Measurements from ENCODE around the gene DCAF11. TPM values are rescaled to one million over a fixed set of nuclear protein-coding genes. Genes with fewer than 3 reads are reported as not detected.

The DCAF11 gene
- total and polyA plus RNA-seq, 2 of the 8 experiments (the other 6 are each of a cell fraction or from before 2014, with no cell fraction given), result 60.4 to 63.6 TPM

- no peak overlapping the region for H3K4ac ChIP-seq (replicated peaks; ENCODE audit: insufficient read length, low read depth, low read length)
- CTCF ChIA-PET (ENCODE audit: partially characterized antibody), result interaction anchor here (0.7 to 12.2 kb wide), 7 partner anchors 9 to 58 kb away, joined by 3 to 160 read pairs (median 6); partner anchors contain the start of genes IRF9 and PCK2
- H4K5ac ChIP-seq (ENCODE audit: insufficient read length, low read depth, low read length), result no peak overlapping the region
- 98% methylated on average over 7 of the region's 7 CpGs; no CpG with 5 or more reads in 1 of the 2 experiments for WGBS, 2 experiments (ENCODE audit: extremely low coverage in 1 of 2, insufficient coverage in 1 of 2, insufficient read length in 1 of 2, insufficient replicate concordance in 2 of 2, low coverage in 1 of 2, low lambda C conversion rate in 2 of 2, missing lambda C conversion rate in 1 of 2)
- no peak for TF ChIP-seq RAD21 (IDR thresholded peaks at IDR 0.05 in 1 of 2, conservative IDR thresholded peaks at IDR 0.05 in 1 of 2; ENCODE audit: low read depth in 2 of 2, low read length in 2 of 2)
- no peak for TF ChIP-seq SUZ12 (IDR thresholded peaks at IDR 0.05; ENCODE audit: low read length)
- no peak for TF ChIP-seq NANOG (IDR thresholded peaks at IDR 0.05; ENCODE audit: insufficient read depth, low read depth, low read length, poor library complexity, severe bottlenecking)
- no peak; the same call in 1 of the 2 replicates for TF ChIP-seq POLR2AphosphoS5 (IDR thresholded peaks at IDR 0.05; ENCODE audit: low read depth, low read length)
- no peak for TF ChIP-seq BCL11A (IDR thresholded peaks at IDR 0.05; ENCODE audit: low read depth in 2 of 2, low read length in 2 of 2)
- TF ChIP-seq FOSL1 (IDR thresholded peaks at IDR 0.05; ENCODE audit: insufficient read depth, low read depth, low read length), result no peak
- TF ChIP-seq SP4 (IDR thresholded peaks at IDR 0.05; ENCODE audit: low read length), result no peak
- H2BK12ac ChIP-seq (ENCODE audit: low read depth, low read length), result no peak overlapping the region
- H3K56ac ChIP-seq (replicated peaks; ENCODE audit: insufficient read length, low read depth, low read length), result no peak overlapping the region
- no peak overlapping the region for H2BK5ac ChIP-seq (ENCODE audit: low read depth, low read length)
- H4K20me1 ChIP-seq (replicated peaks in 1 of 2; ENCODE audit: control insufficient read depth in 1 of 2, insufficient read depth in 2 of 2, low read length in 2 of 2), result peaks cover 4 to 8% of the 10 kb centered on the region in 2 experiments
- H3K27ac ChIP-seq (ENCODE audit: low read depth, low read length), result no peak overlapping the region
- no peaks in the 10 kb centered on the region for H3K4me1 ChIP-seq (replicated peaks in 1 of 4; ENCODE audit: control insufficient read depth in 3 of 4, insufficient read depth in 4 of 4, low read length in 3 of 4)
- peaks cover 9 to 69% (median 47%) of the 10 kb centered on the region in 4 experiments; a peak in 7 of 8 replicates for H3K36me3 ChIP-seq (ENCODE audit: control insufficient read depth in 2 of 4, insufficient read depth in 4 of 4, low read length in 3 of 4)
- H3K79me2 ChIP-seq (ENCODE audit: control insufficient read depth in 1 of 2, insufficient read depth in 2 of 2, low read length in 2 of 2), result no peaks in the 10 kb centered on the region
- no peak overlapping the region for H3K23ac ChIP-seq (ENCODE audit: insufficient read length)
- no peak overlapping the region for H2AFZ ChIP-seq (ENCODE audit: low read length)
- no peak overlapping the region for H2BK120ac ChIP-seq (replicated peaks; ENCODE audit: low read depth, low read length)
- no peaks in the 10 kb centered on the region for H3K23me2 ChIP-seq (ENCODE audit: low read depth, low read length)
- H2BK15ac ChIP-seq (ENCODE audit: low read length), result no peak overlapping the region
- no peak overlapping the region for H4K91ac ChIP-seq (replicated peaks; ENCODE audit: insufficient read length, low read length)
- no peak overlapping the region for H3K4me2 ChIP-seq (ENCODE audit: insufficient read depth in 1 of 2, low read depth in 2 of 2, low read length in 2 of 2)
- no peaks in the 10 kb centered on the region for H3K27me3 ChIP-seq (replicated peaks in 1 of 4; ENCODE audit: control insufficient read depth in 3 of 4, extremely low read depth in 1 of 4, insufficient read depth in 3 of 4, low read length in 3 of 4)
- H2BK20ac ChIP-seq (ENCODE audit: low read length), result no peak overlapping the region
- peak overlapping the region; percentile 18; the same call in 1 of the 2 replicates for H4K8ac ChIP-seq (ENCODE audit: extremely low read depth, insufficient read depth, low read length)
- no peak overlapping the region for H3K18ac ChIP-seq (ENCODE audit: extremely low read depth, low read length)
- no peak overlapping the region for H3K14ac ChIP-seq (ENCODE audit: insufficient read length)
- peaks cover 7% of the 10 kb centered on the region in 2 experiments; a peak in 3 of 4 replicates for H3K9me3 ChIP-seq (ENCODE audit: insufficient read depth in 2 of 2, low read depth in 1 of 2, low read length in 1 of 2)
- FAIRE-seq, result no peak
- POLR2A ChIA-PET (ENCODE audit: partially characterized antibody), result interaction anchor here (0.6 to 23.9 kb wide), 17 partner anchors 8 to 588 kb away, joined by 3 to 626 read pairs (median 8); partner anchors contain the start of genes CPNE6, DCAF11, EMC9 and IRF9
- no peaks in the 10 kb centered on the region for H3K79me1 ChIP-seq (ENCODE audit: low read depth, low read length)
- H2AK5ac ChIP-seq (ENCODE audit: low read depth, low read length), result no peak overlapping the region
- DNase-seq (ENCODE audit: low read depth in 1 of 2, low spot score in 2 of 2), result no peak
- H3K9ac ChIP-seq (replicated peaks in 1 of 4; ENCODE audit: extremely low read depth in 1 of 4, low read depth in 3 of 4, low read length in 3 of 4), result no peak overlapping the region
- no peak overlapping the region for H3K4me3 ChIP-seq (ENCODE audit: extremely low read depth in 1 of 4, insufficient read depth in 2 of 4, low read depth in 3 of 4, low read length in 4 of 4)
Measured at GRCh38 chr14:24102357-24103048, 12.1 kb upstream of the DCAF11 start.

All from H1 (cell line).